ENCODE measurements around the gene RRAS. TPM values are rescaled to one million over a fixed set of nuclear protein-coding genes. Genes with fewer than 3 reads are reported as not detected.

RRAS gene
- total RNA-seq, 1 experiment from 2014 or later, result 70.4 TPM

GRCh38 chr19:49590071-49590970 lies 49.6 kb downstream of the RRAS start:
- peak; percentile 99 for DNase-seq
- Mint-ChIP-seq H3K4me3 (ENCODE audit: low read depth, unreplicated experiment) (peak overlapping the region; percentile 88), H3K4me1 (ENCODE audit: low read depth, unreplicated experiment) (peaks cover 36% of the 10 kb centered on the region), H3K27ac (ENCODE audit: unreplicated experiment) (peak overlapping the region; percentile 88), H3K36me3 (ENCODE audit: insufficient read depth, unreplicated experiment) (peaks cover 74% of the 10 kb centered on the region), H3K27me3 (ENCODE audit: unreplicated experiment) (no peaks in the 10 kb centered on the region), H3K9me3 (ENCODE audit: low read depth, unreplicated experiment) (no peaks in the 10 kb centered on the region)
- TF ChIP-seq CTCF (IDR thresholded peaks at IDR 0.05; ENCODE audit: unreplicated experiment), result no peak
- intact Hi-C loops (cut with micrococcal nuclease; ENCODE audit: unreplicated experiment), result loop anchor here (2.0 kb wide), 1 partner anchor 50 kb away; the partner anchor contains the start of gene RRAS
- CTCF ChIA-PET, result interaction anchor here (1.4 to 1.5 kb wide), 3 partner anchors 10 to 50 kb away, joined by 3 to 9 read pairs (median 8); partner anchors contain the start of genes NOSIP, PRRG2 and RRAS
- TSS peak; percentile 71 for BruUV-seq (replicated peaks)

- H3K9me3 Mint-ChIP-seq (ENCODE audit: low read depth, unreplicated experiment), result no peaks in the 10 kb centered on the region
- peak overlapping the region; percentile 88 for H3K4me3 Mint-ChIP-seq (ENCODE audit: low read depth, unreplicated experiment)
- no peak for TF ChIP-seq CTCF (IDR thresholded peaks at IDR 0.05; ENCODE audit: unreplicated experiment)
- peaks cover 32% of the 10 kb centered on the region for H3K4me1 Mint-ChIP-seq (ENCODE audit: low read depth, unreplicated experiment)
- peak overlapping the region; percentile 88 for H3K27ac Mint-ChIP-seq (ENCODE audit: unreplicated experiment)
- peaks cover 67% of the 10 kb centered on the region for H3K36me3 Mint-ChIP-seq (ENCODE audit: insufficient read depth, unreplicated experiment)
- CTCF ChIA-PET, result interaction anchor here (0.7 to 1.5 kb wide), 4 partner anchors 19 to 644 kb away, joined by 3 to 8 read pairs (median 6); no protein-coding TSS in a partner anchor
- no TSS peak for BruUV-seq (replicated peaks)
- intact Hi-C loops (cut with micrococcal nuclease; ENCODE audit: unreplicated experiment), result no loop called here
- H3K27me3 Mint-ChIP-seq (ENCODE audit: unreplicated experiment), result no peaks in the 10 kb centered on the region
- no peak for DNase-seq
These were observed 50.4 kb downstream of the RRAS start for GRCh38 chr19:49589502-49589905.

GRCh38 chr19:49588365-49589122 lies 51.4 kb downstream of the RRAS start:
- CTCF ChIA-PET, result interaction anchor here (0.7 kb wide), 1 partner anchor 34 kb away, joined by 4 read pairs; no protein-coding TSS in a partner anchor
- Mint-ChIP-seq H3K27ac (ENCODE audit: unreplicated experiment) (no peak overlapping the region), H3K4me3 (ENCODE audit: low read depth, unreplicated experiment) (no peak overlapping the region), H3K9me3 (ENCODE audit: low read depth, unreplicated experiment) (no peaks in the 10 kb centered on the region), H3K27me3 (ENCODE audit: unreplicated experiment) (no peaks in the 10 kb centered on the region), H3K36me3 (ENCODE audit: insufficient read depth, unreplicated experiment) (peaks cover 58% of the 10 kb centered on the region), H3K4me1 (ENCODE audit: low read depth, unreplicated experiment) (peaks cover 22% of the 10 kb centered on the region)
- intact Hi-C loops (cut with micrococcal nuclease; ENCODE audit: unreplicated experiment), result no loop called here
- TF ChIP-seq CTCF (IDR thresholded peaks at IDR 0.05; ENCODE audit: unreplicated experiment), result no peak
- no peak for DNase-seq
- BruUV-seq (replicated peaks), result no TSS peak

- CTCF ChIA-PET, result interaction anchor here (0.7 to 0.9 kb wide), 5 partner anchors 53 to 1752 kb away, joined by 3 to 7 read pairs (median 4); partner anchors contain the start of gene SCAF1
- peaks cover 48% of the 10 kb centered on the region for H3K36me3 Mint-ChIP-seq (ENCODE audit: insufficient read depth, unreplicated experiment)
- intact Hi-C loops (cut with micrococcal nuclease; ENCODE audit: unreplicated experiment), result no loop called here
- no TSS peak for BruUV-seq (replicated peaks)
- no peak for TF ChIP-seq CTCF (IDR thresholded peaks at IDR 0.05; ENCODE audit: unreplicated experiment)
- no peak overlapping the region for H3K27ac Mint-ChIP-seq (ENCODE audit: unreplicated experiment)
- H3K9me3 Mint-ChIP-seq (ENCODE audit: low read depth, unreplicated experiment), result no peaks in the 10 kb centered on the region
- no peak for DNase-seq
- H3K4me3 Mint-ChIP-seq (ENCODE audit: low read depth, unreplicated experiment), result no peak overlapping the region
- H3K27me3 Mint-ChIP-seq (ENCODE audit: unreplicated experiment), result no peaks in the 10 kb centered on the region
- H3K4me1 Mint-ChIP-seq (ENCODE audit: low read depth, unreplicated experiment), result peaks cover 9% of the 10 kb centered on the region
These were observed 52.7 kb downstream of the RRAS start for GRCh38 chr19:49587227-49587626.
